Endothelial cell of umbilical vein (primary cell): ENCODE results near the gene PAEP. TPM values are rescaled to one million over a fixed set of nuclear protein-coding genes. Genes with fewer than 3 reads are reported as not detected.
"Not testable (repeated sequence)": the region's sequence is repeated elsewhere in the genome, so short reads cannot be mapped to it uniquely, and the experiment has no call there.

Source experiments
- BruUV-seq: library from RNA; stranded (reverse); fragments of 400-500 nt; replicated peaks from 2 replicates; lab custom pipeline; 2021; lab: Mats Ljungman, UMichigan
- CTCF ChIA-PET: fragments of 300-600, 350-600 bp; sonication (Branson Sonifier 250); formaldehyde crosslinking; loops from one replicate; lab custom pipeline; 2021; ENCODE audit warnings: antibody characterized with exemption, inconsistent platforms; lab: Charles Lee
- POLR2A ChIA-PET: fragments of 300-600, 350-600 bp; sonication (Branson Sonifier 250); formaldehyde crosslinking; loops from one replicate; lab custom pipeline; 2021; ENCODE audit warnings: antibody characterized with exemption, inconsistent platforms; lab: Charles Lee
- DNase-seq: peaks from one replicate; pipeline ENCODE4 v3.0.0-alpha.2; 2011; ENCODE audit warnings: low read depth, low spot score
- FAIRE-seq: peaks from 2 replicates; lab custom pipeline; 2011; peaks lifted over from hg19 to GRCh38; lab: Jason Lieb, UNC
- H2AFZ ChIP-seq: 2 replicates; pipeline ENCODE4 v1.6.0; 2012; ENCODE audit warnings: low read depth, low read length, control low read depth, inconsistent platforms
- H3K27ac ChIP-seq: 2 replicates; pipeline ENCODE4 v1.5.1; 2011; ENCODE audit warnings: low read depth, mild to moderate bottlenecking, control low read depth, low read length, moderate library complexity; ENCODE audit not compliant: insufficient read depth
- H3K27me3 ChIP-seq, 2 experiments: 2 replicates each; pipeline versions ENCODE4 v1.6.0 to v1.6.1; 2011; ENCODE audit warnings: low read length in 2 of 2, mixed read lengths in 1 of 2; ENCODE audit not compliant: control insufficient read depth in 2 of 2, insufficient read depth in 2 of 2
- H3K36me3 ChIP-seq, 2 experiments: 2 replicates in 1 of 2; 3 replicates in 1 of 2; pipeline ENCODE4 v1.5.1; 2011; ENCODE audit warnings: low read length in 2 of 2, mild to moderate bottlenecking in 1 of 2, moderate library complexity in 1 of 2; ENCODE audit not compliant: control insufficient read depth in 2 of 2, insufficient read depth in 2 of 2; ENCODE audit errors: extremely low read depth in 1 of 2
- H3K4me1 ChIP-seq: 3 replicates; pipeline ENCODE4 v1.5.1; 2011; ENCODE audit warnings: mild to moderate bottlenecking, low read length; ENCODE audit not compliant: control insufficient read depth, insufficient read depth; ENCODE audit errors: extremely low read depth
- H3K4me2 ChIP-seq: 2 replicates; pipeline ENCODE4 v1.6.1; 2011; ENCODE audit warnings: low read length, control low read depth, mixed read lengths; ENCODE audit not compliant: insufficient read depth
- H3K4me3 ChIP-seq, 3 experiments: fragments of 200-600 bp in 1 of 3; sonication (generic), shearing (Covaris generic) in 1 of 3; replicated peaks in 1 of 3; 2 replicates each; pipeline ENCODE4 v1.5.1; 2011 to 2016; ENCODE audit warnings: control low read depth in 3 of 3, low read length in 3 of 3, mild to moderate bottlenecking in 2 of 3, inconsistent platforms in 1 of 3, low read depth in 1 of 3, moderate library complexity in 1 of 3; ENCODE audit not compliant: insufficient read depth in 1 of 3
- H3K79me2 ChIP-seq: 2 replicates; pipeline ENCODE4 v1.6.0; 2012; ENCODE audit warnings: low read length, inconsistent platforms; ENCODE audit not compliant: control insufficient read depth, insufficient read depth
- H3K9ac ChIP-seq: replicated peaks from 2 replicates; pipeline ENCODE3; 2011; ENCODE audit warnings: low read length, control low read depth; ENCODE audit not compliant: insufficient read depth; ENCODE audit errors: extremely low read depth
- H3K9me1 ChIP-seq: replicated peaks from 3 replicates; pipeline ENCODE4 v1.6.0; 2011; ENCODE audit warnings: mild to moderate bottlenecking, low read length; ENCODE audit not compliant: control insufficient read depth, insufficient read depth; ENCODE audit errors: extremely low read depth
- H3K9me3 ChIP-seq: replicated peaks from 2 replicates; pipeline ENCODE4 v1.5.1; 2012; ENCODE audit warnings: low read length, inconsistent platforms; ENCODE audit not compliant: control insufficient read depth, insufficient read depth
- H4K20me1 ChIP-seq: replicated peaks from 2 replicates; pipeline ENCODE3; 2011; ENCODE audit warnings: mild to moderate bottlenecking, low read length; ENCODE audit not compliant: control insufficient read depth, insufficient read depth; ENCODE audit errors: extremely low read depth
- JUN ChIP-seq: IDR thresholded peaks from 2 replicates; pipeline ENCODE4 v1.6.1; 2011; ENCODE audit warnings: borderline replicate concordance, low read depth; ENCODE audit not compliant: insufficient read length, insufficient read depth
- MYC ChIP-seq: IDR thresholded peaks from one replicate; pipeline ENCODE4 v1.6.1; 2011; ENCODE audit warnings: mild to moderate bottlenecking, low read depth, low read length
- POLR2A ChIP-seq: IDR thresholded peaks from 2 replicates; pipeline ENCODE4 v1.6.1; 2012; ENCODE audit warnings: low read depth, mild to moderate bottlenecking, control low read depth, low read length
- dilution Hi-C: fragments of 300-500 bp; cut with MboI; formaldehyde crosslinking; loops from one replicate; pipeline ENCODE4 v1.15.0; 2019; ENCODE audit warnings: low sequenced_read_pairs; ENCODE audit not compliant: extremely low pct_ligation_motif_present
- intact Hi-C: fragments of 100-400 bp; cut with micrococcal nuclease; formaldehyde crosslinking; loops from one replicate; pipeline ENCODE4 v1.10.0; 2022
- polyA plus RNA-seq, 4 experiments: library from polyadenylated mRNA; depleted of rRNA in 3 of 4; stranded (reverse) in 3 of 4; unstranded in 1 of 4; fragments of >200 nt; gene quantifications; 2 replicates each; pipeline versions ENCODE4 v1.2.1 to v1.2.3, GENCODE V29; 2011 to 2012; ENCODE audit warnings: missing spikeins in 1 of 4
- total RNA-seq: library from RNA; stranded (reverse); gene quantifications from 2 replicates; pipeline ENCODE4 v1.2.3, GENCODE V29; 2021
- TF ChIP-seq, protein P1 (sequence below): IDR thresholded peaks from 2 replicates; pipeline ENCODE4 v1.6.1; 2011; ENCODE audit not compliant: insufficient read depth, insufficient read length

Gene PAEP
- total and polyA plus RNA-seq, 2 donors (not counting 3 experiments of a cell fraction or from before 2014, with no cell fraction given) = not detected

DNA sequence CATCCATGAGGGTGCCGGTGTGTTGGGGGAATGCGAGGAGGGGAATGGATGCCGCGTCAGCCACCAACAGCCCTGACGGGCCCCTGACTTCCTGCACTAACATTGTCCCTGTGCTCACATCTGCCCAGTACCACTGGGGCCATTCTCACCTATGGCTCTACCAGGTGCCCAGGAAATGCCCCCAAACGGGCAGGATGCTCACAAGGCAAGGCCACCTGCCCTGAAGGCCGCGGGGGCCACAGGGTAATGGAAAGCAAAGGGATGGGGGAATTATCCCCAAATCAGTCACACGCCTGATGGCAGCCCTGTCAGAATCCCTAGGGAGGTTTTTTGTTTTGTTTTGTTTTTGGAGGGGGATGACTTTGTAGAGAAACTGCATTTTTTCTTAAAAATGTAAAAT is 47.6 kb upstream of the PAEP start:
- H3K4me3 ChIP-seq, H3K36me3 ChIP-seq, H3K4me2 ChIP-seq, BruUV-seq, H3K9me3 ChIP-seq, H3K27ac ChIP-seq, H3K9ac ChIP-seq, H3K79me2 ChIP-seq, POLR2A ChIA-PET, DNase-seq, FAIRE-seq, H2AFZ ChIP-seq, H4K20me1 ChIP-seq, dilution Hi-C loops, CTCF ChIA-PET, H3K27me3 ChIP-seq, H3K9me1 ChIP-seq, intact Hi-C loops: not testable (repeated sequence)
- peaks cover 13% of the 10 kb centered on the region for H3K4me1 ChIP-seq

DNA sequence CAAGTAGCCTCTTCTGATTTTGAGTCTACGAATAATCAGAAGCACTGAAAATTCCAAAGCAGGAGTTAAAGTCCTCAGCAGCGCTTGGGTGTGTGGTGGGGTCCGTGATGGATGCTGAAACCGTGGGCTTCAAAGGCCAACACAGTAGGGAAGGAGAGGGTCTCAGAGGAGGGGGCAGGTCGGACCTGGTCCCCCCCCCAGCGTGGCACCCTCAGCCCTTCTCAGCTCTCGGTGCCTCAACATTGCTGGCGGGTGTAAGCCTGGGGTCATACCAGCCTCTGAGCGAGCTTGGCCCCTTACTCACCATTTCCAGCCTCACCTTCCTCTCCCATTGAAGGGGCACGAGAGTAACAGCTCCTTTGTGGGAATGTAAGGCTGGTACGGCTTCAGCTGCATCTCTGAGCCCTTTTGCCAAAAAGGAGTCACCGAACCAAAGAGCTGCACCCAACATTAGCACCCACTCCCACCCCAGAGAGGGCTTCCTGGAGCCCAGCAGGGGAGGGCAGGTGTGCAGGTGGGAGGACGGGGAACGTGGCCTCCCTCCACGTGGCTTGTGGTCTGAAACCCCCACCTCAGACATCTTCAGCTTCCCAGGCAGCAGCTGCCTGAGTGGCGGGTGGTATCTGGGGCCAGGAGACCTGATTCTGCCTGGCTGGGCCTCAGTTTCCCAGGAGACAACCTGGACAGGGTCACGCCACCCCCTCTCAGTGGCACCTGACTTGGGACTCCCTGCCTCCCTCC is 47.0 kb upstream of the PAEP start:
- Histone ChIP-seq H3K27ac (no peak overlapping the region), H3K9ac (no peak overlapping the region), H3K9me3 (no peaks in the 10 kb centered on the region), H4K20me1 (no peaks in the 10 kb centered on the region), H3K36me3 (no peaks in the 10 kb centered on the region), H3K27me3 (no peaks in the 10 kb centered on the region), H2AFZ (no peak overlapping the region), H3K4me3 (no peak overlapping the region), H3K4me1 (peaks cover 13% of the 10 kb centered on the region), H3K9me1 (no peaks in the 10 kb centered on the region), H3K4me2 (no peak overlapping the region), H3K79me2 (no peaks in the 10 kb centered on the region)
- CTCF ChIA-PET = interaction anchor here (1.4 kb wide), 1 partner anchor 10 kb away, joined by 7 read pairs; no protein-coding TSS in a partner anchor
- FAIRE-seq = no peak
- TF ChIP-seq POLR2A (no peak), MYC (no peak), JUN (no peak)
- TF ChIP-seq, protein P1, sequence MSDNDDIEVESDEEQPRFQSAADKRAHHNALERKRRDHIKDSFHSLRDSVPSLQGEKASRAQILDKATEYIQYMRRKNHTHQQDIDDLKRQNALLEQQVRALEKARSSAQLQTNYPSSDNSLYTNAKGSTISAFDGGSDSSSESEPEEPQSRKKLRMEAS = no peak
- POLR2A ChIA-PET = no interaction called here
- intact Hi-C loops (no loop called here), dilution Hi-C loops (no loop called here)
- BruUV-seq = no TSS peak
- DNase-seq = no peak
